H9 (cell line): ENCODE results near the gene KIF11. TPM values are rescaled to one million over a fixed set of nuclear protein-coding genes. Genes with fewer than 3 reads are reported as not detected.

Experiments used
- DNase-seq: peaks from one replicate; pipeline ENCODE4 v3.0.0-alpha.2; 2017
- H2AFZ ChIP-seq: one replicate; pipeline ENCODE4 v1.6.1; 2013; ENCODE audit warnings: mild to moderate bottlenecking, low read length, control low read depth, moderate library complexity
- H2AK5ac ChIP-seq: 2 replicates; pipeline ENCODE4 v1.6.1; 2013; ENCODE audit warnings: low read length, control low read depth, mixed read lengths; ENCODE audit not compliant: insufficient read length
- H2BK120ac ChIP-seq: one replicate; pipeline ENCODE4 v1.6.1; 2013; ENCODE audit warnings: low read depth, mild to moderate bottlenecking, low read length, control low read depth, inconsistent platforms; ENCODE audit not compliant: poor library complexity, severe bottlenecking
- H2BK12ac ChIP-seq: 2 replicates; pipeline ENCODE4 v1.6.1; 2013; ENCODE audit warnings: low read length, control low read depth, mixed read lengths, low read depth; ENCODE audit not compliant: insufficient read length
- H2BK15ac ChIP-seq: 2 replicates; pipeline ENCODE4 v1.6.1; 2013; ENCODE audit warnings: low read depth, low read length, control low read depth
- H2BK20ac ChIP-seq: one replicate; pipeline ENCODE4 v1.6.1; 2013; ENCODE audit warnings: low read depth, mild to moderate bottlenecking, low read length, control low read depth, inconsistent platforms; ENCODE audit not compliant: poor library complexity, severe bottlenecking
- H2BK5ac ChIP-seq: 2 replicates; pipeline ENCODE4 v1.6.1; 2013; ENCODE audit warnings: low read length, control low read depth, mixed read lengths; ENCODE audit not compliant: insufficient read length
- H3K14ac ChIP-seq: 2 replicates; pipeline ENCODE4 v1.6.1; 2013; ENCODE audit warnings: low read length, control low read depth; ENCODE audit not compliant: insufficient read depth
- H3K18ac ChIP-seq: 2 replicates; pipeline ENCODE4 v1.6.1; 2013; ENCODE audit warnings: low read depth, mild to moderate bottlenecking, mixed read lengths, low read length, control low read depth; ENCODE audit not compliant: insufficient read length
- H3K23ac ChIP-seq: 2 replicates; pipeline ENCODE4 v1.6.1; 2013; ENCODE audit warnings: low read length, control low read depth, mixed read lengths, low read depth; ENCODE audit not compliant: insufficient read length
- H3K23me2 ChIP-seq: 2 replicates; pipeline ENCODE4 v1.6.1; 2013; ENCODE audit warnings: low read depth, mild to moderate bottlenecking, mixed read lengths, low read length, control low read depth; ENCODE audit not compliant: insufficient read length, poor library complexity, severe bottlenecking
- H3K27ac ChIP-seq: 2 replicates; pipeline ENCODE4 v1.5.1; 2013; ENCODE audit warnings: low read length, control low read depth, mixed read lengths, low read depth; ENCODE audit not compliant: insufficient read length
- H3K27me3 ChIP-seq: 2 replicates; pipeline ENCODE4 v1.6.1; 2013; ENCODE audit warnings: low read length, control low read depth, inconsistent platforms; ENCODE audit not compliant: insufficient read depth
- H3K4ac ChIP-seq: 2 replicates; pipeline ENCODE4 v1.6.1; 2013; ENCODE audit warnings: low read depth, mild to moderate bottlenecking, control low read depth, inconsistent platforms, low read length, moderate library complexity
- H3K4me1 ChIP-seq: 2 replicates; pipeline ENCODE4 v1.6.1; 2013; ENCODE audit warnings: low read length, control low read depth, inconsistent platforms; ENCODE audit not compliant: insufficient read depth
- H3K4me2 ChIP-seq: 2 replicates; pipeline ENCODE4 v1.6.1; 2013; ENCODE audit warnings: low read length, control low read depth, mixed read lengths; ENCODE audit not compliant: insufficient read length, insufficient read depth
- H3K56ac ChIP-seq: 2 replicates; pipeline ENCODE4 v1.6.1; 2013; ENCODE audit warnings: low read depth, mild to moderate bottlenecking, mixed read lengths, low read length, control low read depth; ENCODE audit not compliant: insufficient read length
- H3K79me1 ChIP-seq: 2 replicates; pipeline ENCODE4 v1.6.1; 2013; ENCODE audit warnings: low read depth, mild to moderate bottlenecking, moderate library complexity, low read length, control low read depth, inconsistent platforms; ENCODE audit not compliant: insufficient read depth, poor library complexity, severe bottlenecking
- H3K79me2 ChIP-seq: 2 replicates; pipeline ENCODE4 v1.6.1; 2013; ENCODE audit warnings: low read length, control low read depth, inconsistent platforms; ENCODE audit not compliant: insufficient read depth
- H3K9ac ChIP-seq: 2 replicates; pipeline ENCODE4 v1.6.1; 2013; ENCODE audit warnings: low read length, control low read depth, mixed read lengths; ENCODE audit not compliant: insufficient read length; ENCODE audit errors: extremely low read depth
- H3K9me3 ChIP-seq: one replicate; pipeline ENCODE4 v1.6.1; 2013; ENCODE audit warnings: low read depth, low read length, inconsistent platforms; ENCODE audit not compliant: control insufficient read depth
- H3T11ph ChIP-seq: one replicate; pipeline ENCODE4 v1.6.1; 2013; ENCODE audit warnings: mild to moderate bottlenecking, low read length, control low read depth, inconsistent platforms
- H4K20me1 ChIP-seq: one replicate; pipeline ENCODE4 v1.6.1; 2013; ENCODE audit not compliant: control insufficient read depth, insufficient read length, insufficient read depth
- H4K5ac ChIP-seq: 2 replicates; pipeline ENCODE4 v1.6.1; 2013; ENCODE audit warnings: low read depth, mild to moderate bottlenecking, mixed read lengths, low read length, control low read depth; ENCODE audit not compliant: insufficient read length
- H4K8ac ChIP-seq: replicated peaks from 2 replicates; pipeline ENCODE4 v1.6.1; 2013; ENCODE audit warnings: low read length, control low read depth, mixed read lengths, low read depth; ENCODE audit not compliant: insufficient read length
- H4K91ac ChIP-seq: 2 replicates; pipeline ENCODE4 v1.6.1; 2013; ENCODE audit warnings: low read depth, mild to moderate bottlenecking, moderate library complexity, mixed read lengths, low read length, control low read depth; ENCODE audit not compliant: insufficient read length
- H3K27ac Mint-ChIP-seq, 3 experiments: 2 replicates in 2 of 3; 3 replicates in 1 of 3; pipeline ENCODE4 v1.8.0; 2020 to 2021; ENCODE audit warnings: mixed read lengths in 3 of 3, mild to moderate bottlenecking in 1 of 3, moderate library complexity in 1 of 3
- H3K27me3 Mint-ChIP-seq: 2 replicates; pipeline ENCODE4 v1.8.0; 2021; ENCODE audit warnings: low read depth, mild to moderate bottlenecking, moderate library complexity, mixed read lengths
- H3K36me3 Mint-ChIP-seq, 3 experiments: 2 replicates in 2 of 3; 3 replicates in 1 of 3; pipeline ENCODE4 v1.8.0; 2020 to 2021; ENCODE audit warnings: low read depth in 3 of 3, mixed read lengths in 3 of 3; ENCODE audit not compliant: insufficient read depth in 1 of 3
- H3K4me1 Mint-ChIP-seq, 2 experiments: 2 replicates each; pipeline ENCODE4 v1.8.0; 2020; ENCODE audit warnings: mixed read lengths in 2 of 2
- H3K4me3 Mint-ChIP-seq, 2 experiments: 2 replicates in 1 of 2; 3 replicates in 1 of 2; pipeline ENCODE4 v1.8.0; 2020 to 2021; ENCODE audit warnings: mild to moderate bottlenecking in 2 of 2, mixed read lengths in 2 of 2, moderate library complexity in 1 of 2
- H3K9me3 Mint-ChIP-seq, 2 experiments: 2 replicates in 1 of 2; 3 replicates in 1 of 2; pipeline ENCODE4 v1.8.0; 2020; ENCODE audit warnings: mild to moderate bottlenecking in 2 of 2, mixed read lengths in 2 of 2, moderate library complexity in 1 of 2
- CTCF ChIP-seq: fragments of 200-600 bp; sonication (generic); conservative IDR thresholded peaks from 3 replicates; pipeline ENCODE4 v1.8.0; 2021; ENCODE audit warnings: antibody characterized with exemption, mild to moderate bottlenecking
- WGBS: extraction: QIAGEN DNeasy Blood & Tissue Kit; methylation state at CpG from one replicate; pipeline ENCODE4 v1.1.7; 2013; ENCODE audit warnings: missing lambda C conversion rate, low lambda C conversion rate, mixed read lengths; ENCODE audit not compliant: insufficient read length; ENCODE audit errors: extremely low coverage; 5-methylcytosine and 5-hydroxymethylcytosine counted together
- total RNA-seq: library from RNA; stranded (reverse); gene quantifications from 2 replicates; pipeline ENCODE4 v1.2.1, GENCODE V29; 2021

The KIF11 gene
- total RNA-seq, 1 experiment from 2014 or later: 54.4 TPM

DNA sequence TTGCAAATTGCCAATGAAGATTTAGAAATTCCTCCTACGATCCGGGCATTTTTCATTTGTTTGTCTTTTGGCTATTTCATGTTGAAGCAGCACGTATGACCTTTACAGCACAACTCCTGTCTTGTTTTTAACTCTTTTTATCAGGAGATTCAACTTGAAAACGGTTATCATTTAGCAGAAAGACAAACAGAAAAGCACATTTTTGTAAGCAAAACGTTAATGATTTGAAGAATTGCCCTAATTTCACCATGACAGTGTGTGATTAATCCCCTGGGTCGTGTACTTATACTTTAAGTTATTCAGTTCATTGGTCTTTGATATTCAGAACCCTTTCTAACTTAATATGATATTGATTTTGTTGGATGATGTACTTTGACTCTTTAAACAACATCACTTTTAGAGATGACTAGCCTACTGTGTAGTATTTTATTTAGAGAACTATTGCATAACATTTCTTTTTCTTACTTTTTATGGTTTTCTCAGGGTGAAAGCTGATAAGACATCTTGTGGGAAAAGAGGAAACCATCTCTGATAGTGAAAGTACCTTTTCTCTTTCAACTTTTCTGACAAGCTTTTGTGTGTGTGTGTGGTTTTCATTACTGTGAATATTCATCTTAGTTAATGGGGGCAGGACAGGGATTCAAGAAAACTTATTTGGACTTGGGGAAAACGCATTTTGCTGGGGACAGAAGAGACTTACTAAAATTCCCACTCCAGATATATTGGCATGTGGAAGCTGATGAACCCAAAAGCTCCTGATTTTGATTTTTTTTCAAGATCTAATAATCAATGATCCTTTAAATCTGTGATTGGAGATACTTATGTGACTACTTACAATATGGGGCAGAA lies 105.0 kb downstream of the KIF11 start:
- Histone ChIP-seq H3K4ac (no peak overlapping the region), H3K4me1 (no peaks in the 10 kb centered on the region), H3K56ac (no peak overlapping the region), H3K79me1 (no peaks in the 10 kb centered on the region), H3K9me3 (no peaks in the 10 kb centered on the region), H3K4me2 (no peak overlapping the region), H3T11ph (no peak overlapping the region), H2BK20ac (no peak overlapping the region), H3K14ac (no peak overlapping the region), H4K20me1 (no peaks in the 10 kb centered on the region), H3K27ac (no peak overlapping the region), H2BK120ac (no peak overlapping the region), H3K9ac (no peak overlapping the region), H2AK5ac (no peak overlapping the region), H3K23me2 (peaks cover 11% of the 10 kb centered on the region), H3K27me3 (peaks cover 30% of the 10 kb centered on the region), H2BK5ac (no peak overlapping the region), H4K91ac (no peak overlapping the region), H2BK12ac (no peak overlapping the region), H4K8ac (no peak overlapping the region), H2BK15ac (no peak overlapping the region), H3K23ac (no peak overlapping the region), H2AFZ (no peak overlapping the region), H3K79me2 (no peaks in the 10 kb centered on the region), H4K5ac (no peak overlapping the region), H3K18ac (no peak overlapping the region)
- Mint-ChIP-seq H3K36me3 (peaks cover 0 to 5% (median 0%) of the 10 kb centered on the region in 3 experiments; a peak in 1 of 7 replicates), H3K27ac (no peak overlapping the region), H3K4me1 (peaks cover 22 to 23% of the 10 kb centered on the region in 2 experiments), H3K9me3 (no peaks in the 10 kb centered on the region; a peak in 2 of 5 replicates), H3K27me3 (peaks cover 94% of the 10 kb centered on the region), H3K4me3 (peak overlapping the region in 1 of 2 experiments; percentile 22; a peak in 1 of 5 replicates)
- TF ChIP-seq CTCF: no peak
- WGBS: no CpG with 5 or more reads among the region's 7 CpGs
- no peak for DNase-seq
